Measurements from ENCODE around the gene THAP5.
"Not testable (repeated sequence)": the region's sequence is repeated elsewhere in the genome, so short reads cannot be mapped to it uniquely, and the experiment has no call there.

The THAP5 gene

GRCh38 chr7:108584211-108584610 lies 14.7 kb upstream of the THAP5 start:
- no peak for DNase-seq (ENCODE audit: low read depth)

GRCh38 chr7:108581655-108582491 lies 12.4 kb upstream of the THAP5 start:
- DNase-seq (ENCODE audit: low read depth) = no peak

- no peak for DNase-seq (ENCODE audit: low read depth)
Measured at GRCh38 chr7:108580298-108580697, 10.8 kb upstream of the THAP5 start.

- no peak for DNase-seq (ENCODE audit: low read depth)
Measured at GRCh38 chr7:108578937-108579336, 9.4 kb upstream of the THAP5 start.

- no peak for DNase-seq (ENCODE audit: low read depth)
Measured at GRCh38 chr7:108576116-108576515, 6.6 kb upstream of the THAP5 start.

GRCh38 chr7:108575156-108575555 lies 5.7 kb upstream of the THAP5 start:
- no peak for DNase-seq (ENCODE audit: low read depth)

GRCh38 chr7:108572480-108572879 lies 3.0 kb upstream of the THAP5 start:
- DNase-seq (ENCODE audit: low read depth) = no peak

- DNase-seq (ENCODE audit: low read depth) = no peak
Measured at GRCh38 chr7:108570146-108570755, 745 bp upstream of the THAP5 start.

GRCh38 chr7:108568801-108569380 lies 615 bp downstream of the THAP5 start:
- no peak for DNase-seq (ENCODE audit: low read depth)

GRCh38 chr7:108565987-108566386 lies 3.5 kb downstream of the THAP5 start:
- DNase-seq (ENCODE audit: low read depth) = no peak

- DNase-seq (ENCODE audit: low read depth) = no peak
Measured at GRCh38 chr7:108561047-108561619, 8.4 kb downstream of the THAP5 start.

- DNase-seq (ENCODE audit: low read depth) = no peak
Measured at GRCh38 chr7:108559253-108559652, 10.3 kb downstream of the THAP5 start.

- DNase-seq (ENCODE audit: low read depth) = no peak
Measured at GRCh38 chr7:108557617-108558016, 11.9 kb downstream of the THAP5 start.

GRCh38 chr7:108557191-108557590 lies 12.3 kb downstream of the THAP5 start:
- no peak for DNase-seq (ENCODE audit: low read depth)

- DNase-seq (ENCODE audit: low read depth) = not testable (repeated sequence)
Measured at GRCh38 chr7:108556665-108557064, 12.8 kb downstream of the THAP5 start.

- DNase-seq (ENCODE audit: low read depth) = not testable (repeated sequence)
Measured at GRCh38 chr7:108548141-108548896, 21.2 kb downstream of the THAP5 start.

- DNase-seq (ENCODE audit: low read depth) = no peak
Measured at GRCh38 chr7:108541478-108541877, 28.0 kb downstream of the THAP5 start.

- DNase-seq (ENCODE audit: low read depth) = not testable (repeated sequence)
Measured at GRCh38 chr7:108538685-108539084, 30.8 kb downstream of the THAP5 start.

GRCh38 chr7:108538236-108538635 lies 31.3 kb downstream of the THAP5 start:
- not testable (repeated sequence) for DNase-seq (ENCODE audit: low read depth)

- no peak for DNase-seq (ENCODE audit: low read depth)
Measured at GRCh38 chr7:108537229-108537628, 32.3 kb downstream of the THAP5 start.

GRCh38 chr7:108535744-108536143 lies 33.8 kb downstream of the THAP5 start:
- no peak for DNase-seq (ENCODE audit: low read depth)

GRCh38 chr7:108535257-108535656 lies 34.2 kb downstream of the THAP5 start:
- no peak for DNase-seq (ENCODE audit: low read depth)

Data from GM04504 (cell line).